OCI-LY7 (cell line): ENCODE data around the gene DMD. TPM values are rescaled to one million over a fixed set of nuclear protein-coding genes. Genes with fewer than 3 reads are reported as not detected.

ENCODE experiments used
- BruUV-seq: library from RNA; stranded (reverse); fragments of 400-500 nt; replicated peaks from 2 replicates; lab custom pipeline; 2021; lab: Mats Ljungman, UMichigan
- CTCF ChIA-PET: fragments of 300-600 bp; sonication (Branson Sonifier 250); formaldehyde crosslinking; loops from one replicate; lab custom pipeline; 2022; ENCODE audit warnings: antibody characterized with exemption; ENCODE audit not compliant: unreplicated experiment; lab: Charles Lee
- POLR2A ChIA-PET: fragments of 300-600 bp; sonication (Branson Sonifier 250); formaldehyde crosslinking; loops from one replicate; lab custom pipeline; 2022; ENCODE audit warnings: antibody characterized with exemption; lab: Charles Lee
- DNase-seq: peaks from one replicate; pipeline ENCODE4 v3.0.0-alpha.2; 2015; ENCODE audit warnings: low spot score
- H2AFZ ChIP-seq: fragments of 200-600 bp; sonication (generic), shearing (Covaris generic); 2 replicates; pipeline ENCODE4 v1.6.1; 2014; ENCODE audit warnings: mild to moderate bottlenecking, antibody characterized with exemption, low read length, moderate library complexity
- H3K27ac ChIP-seq: fragments of 200-600 bp; sonication (generic); 2 replicates; pipeline ENCODE4 v1.5.1; 2014; ENCODE audit warnings: mixed run types, low read depth, mild to moderate bottlenecking, moderate library complexity, low read length, inconsistent platforms; ENCODE audit not compliant: poor library complexity, severe bottlenecking
- H3K36me3 ChIP-seq: fragments of 200-600 bp; sonication (generic); 2 replicates; pipeline ENCODE4 v1.6.1; 2014; ENCODE audit warnings: mild to moderate bottlenecking, antibody characterized with exemption, low read length, moderate library complexity, mixed read lengths; ENCODE audit not compliant: insufficient read depth
- H3K4me1 ChIP-seq: fragments of 200-600 bp; sonication (generic); 2 replicates; pipeline ENCODE4 v1.5.1; 2014; ENCODE audit warnings: mild to moderate bottlenecking, low read length; ENCODE audit not compliant: insufficient read depth, poor library complexity, severe bottlenecking
- H3K4me2 ChIP-seq: fragments of 200-600 bp; sonication (generic); 2 replicates; pipeline ENCODE4 v1.6.1; 2014; ENCODE audit warnings: mild to moderate bottlenecking, low read length
- H3K4me3 ChIP-seq: fragments of 200-600 bp; sonication (generic); 2 replicates; pipeline ENCODE4 v1.5.1; 2014; ENCODE audit warnings: mild to moderate bottlenecking, low read depth, low read length; ENCODE audit not compliant: poor library complexity, severe bottlenecking
- H3K79me2 ChIP-seq: fragments of 200-600 bp; sonication (generic); 2 replicates; pipeline ENCODE4 v1.6.1; 2016; ENCODE audit warnings: low read depth, mild to moderate bottlenecking, low read length, moderate library complexity, mixed read lengths; ENCODE audit not compliant: insufficient read depth
- H3K9me2 ChIP-seq: fragments of 200-600 bp; sonication (generic); 2 replicates; pipeline ENCODE4 v1.6.1; 2016; ENCODE audit warnings: mild to moderate bottlenecking, low read length, mixed read lengths; ENCODE audit not compliant: insufficient read depth
- H3K9me3 ChIP-seq: fragments of 200-600 bp; sonication (generic); 2 replicates; pipeline ENCODE4 v1.6.1; 2014; ENCODE audit warnings: mild to moderate bottlenecking, mixed run types, low read length, mixed read lengths
- H4K20me1 ChIP-seq: fragments of 200-600 bp; sonication (generic); 2 replicates; pipeline ENCODE4 v1.6.1; 2014; ENCODE audit warnings: mild to moderate bottlenecking, antibody characterized with exemption, low read length, moderate library complexity, mixed read lengths; ENCODE audit not compliant: insufficient read depth
- CTCF ChIP-seq: fragments of 200-600 bp; sonication (generic); conservative IDR thresholded peaks from 2 replicates; pipeline ENCODE4 v1.5.1; 2014; ENCODE audit warnings: mild to moderate bottlenecking, antibody characterized with exemption, low read length, moderate library complexity, mixed read lengths
- EZH2phosphoT487 ChIP-seq: fragments of 200-600 bp; sonication (generic); IDR thresholded peaks from 2 replicates; pipeline ENCODE4 v1.6.1; 2018; ENCODE audit warnings: low read depth, borderline replicate concordance, mild to moderate bottlenecking, mixed run types, antibody characterized with exemption, low read length, moderate library complexity, mixed read lengths
- intact Hi-C: fragments of 100-400 bp; cut with micrococcal nuclease; formaldehyde crosslinking; loops from one replicate; pipeline ENCODE4 v1.10.0; 2022; ENCODE audit not compliant: unreplicated experiment
- total RNA-seq, 2 experiments: library from RNA; depleted of rRNA in 1 of 2; stranded (reverse); fragments of >200 nt in 1 of 2; shearing (Covaris generic) in 1 of 2; gene quantifications; 2 replicates each; pipeline ENCODE4 v1.2.3, GENCODE V29; 2014 to 2022

The DMD gene
- total RNA-seq, 2 experiments from 2014 or later, result 20.5 to 61.4 TPM

GRCh38 chrX:31371956-31372355 lies 1839.4 kb downstream of the DMD start:
- BruUV-seq, result no TSS peak
- H3K9me3 ChIP-seq, result no peaks in the 10 kb centered on the region
- no peaks in the 10 kb centered on the region for H3K9me2 ChIP-seq
- H3K4me1 ChIP-seq, result no peaks in the 10 kb centered on the region
- no peaks in the 10 kb centered on the region for H3K79me2 ChIP-seq
- TF ChIP-seq EZH2phosphoT487 (no peak), CTCF (no peak)
- H3K27ac ChIP-seq, result no peak overlapping the region
- H3K36me3 ChIP-seq, result no peaks in the 10 kb centered on the region
- no peak overlapping the region for H3K4me3 ChIP-seq
- no peak for DNase-seq
- H3K4me2 ChIP-seq, result no peak overlapping the region
- no peaks in the 10 kb centered on the region for H4K20me1 ChIP-seq
- ChIA-PET POLR2A (no interaction called here), CTCF (no interaction called here)
- intact Hi-C loops, result no loop called here
- no peak overlapping the region for H2AFZ ChIP-seq

GRCh38 chrX:31367816-31368215 lies 1843.5 kb downstream of the DMD start:
- no peak for DNase-seq
- Histone ChIP-seq H2AFZ (no peak overlapping the region), H4K20me1 (no peaks in the 10 kb centered on the region), H3K4me1 (no peaks in the 10 kb centered on the region), H3K36me3 (no peaks in the 10 kb centered on the region), H3K9me2 (no peaks in the 10 kb centered on the region), H3K4me3 (no peak overlapping the region), H3K9me3 (no peaks in the 10 kb centered on the region), H3K27ac (no peak overlapping the region), H3K4me2 (no peak overlapping the region), H3K79me2 (no peaks in the 10 kb centered on the region)
- TF ChIP-seq CTCF (no peak), EZH2phosphoT487 (no peak)
- intact Hi-C loops, result no loop called here
- ChIA-PET POLR2A (interaction anchor here (0.6 kb wide), 1 partner anchor 253 kb away, joined by 4 read pairs; no protein-coding TSS in a partner anchor), CTCF (no interaction called here)
- BruUV-seq, result no TSS peak

- Histone ChIP-seq H3K79me2 (no peaks in the 10 kb centered on the region), H3K36me3 (no peaks in the 10 kb centered on the region), H2AFZ (no peak overlapping the region), H3K9me3 (no peaks in the 10 kb centered on the region), H3K4me3 (no peak overlapping the region), H3K4me2 (peak overlapping the region; percentile 5; the same call in 1 of the 2 replicates), H3K9me2 (no peaks in the 10 kb centered on the region), H3K4me1 (no peaks in the 10 kb centered on the region), H4K20me1 (no peaks in the 10 kb centered on the region), H3K27ac (no peak overlapping the region)
- intact Hi-C loops, result no loop called here
- BruUV-seq, result no TSS peak
- ChIA-PET POLR2A (interaction anchor here (0.6 to 1.4 kb wide), 3 partner anchors 15 to 177 kb away, joined by 3 to 5 read pairs (median 3); no protein-coding TSS in a partner anchor), CTCF (no interaction called here)
- no peak for TF ChIP-seq EZH2phosphoT487
- TF ChIP-seq CTCF, result no peak
- DNase-seq, result peak; percentile 1
These were observed 1845.3 kb downstream of the DMD start for GRCh38 chrX:31366041-31366440.
